Gastroesophageal sphincter (tissue), 4 donors: ENCODE measurements around the gene ZCCHC7. TPM values are rescaled to one million over a fixed set of nuclear protein-coding genes. Genes with fewer than 3 reads are reported as not detected.
A peak's percentile ranks its signal among the peaks of the same experiment; 100 is the strongest.
"Not testable (repeated sequence)": the region's sequence is repeated elsewhere in the genome, so short reads cannot be mapped to it uniquely, and the experiment has no call there.

Experiments used
- ATAC-seq: fragments of 150-250 bp; one replicate; pipeline ENCODE4 v1.9.1; 2016; ENCODE audit warnings: mild to moderate bottlenecking, moderate library complexity
- H3K27ac ChIP-seq, 4 donors: fragments of 200-600 bp; sonication (generic) in 3 of 4; 1 replicate in 3 of 4; 2 replicates in 1 of 4; pipeline ENCODE4 v1.5.1; 2016 to 2019
- H3K27me3 ChIP-seq: fragments of 200-600 bp; sonication (generic); one replicate; pipeline ENCODE4 v1.5.1; 2019
- H3K36me3 ChIP-seq, 2 donors: fragments of 200-600 bp; sonication (generic); one replicate each; pipeline ENCODE4 v1.5.1; 2019; ENCODE audit warnings: control low read depth in 1 of 2
- H3K4me1 ChIP-seq, 3 donors: fragments of 200-600 bp; sonication (generic); 1 replicate in 2 of 3; 2 replicates in 1 of 3; pipeline ENCODE4 v1.5.1; 2016 to 2019; ENCODE audit warnings: control low read depth in 2 of 3
- H3K4me3 ChIP-seq, 2 donors: fragments of 200-600 bp; sonication (generic); one replicate each; pipeline ENCODE4 v1.5.1; 2019; ENCODE audit warnings: mild to moderate bottlenecking in 1 of 2, moderate library complexity in 1 of 2
- H3K9me3 ChIP-seq, 3 donors: fragments of 200-600 bp; sonication (generic); one replicate each; pipeline ENCODE4 v1.5.1; 2017 to 2019; ENCODE audit warnings: control low read depth in 2 of 3
- CTCF ChIP-seq, 4 experiments: fragments of 200-600 bp in 2 of 4; fragments of 450-650 bp in 2 of 4; sonication (generic) in 1 of 4; IDR thresholded peaks; one replicate each; pipeline ENCODE4 v1.5.1; 2017 to 2019; ENCODE audit warnings: antibody characterized with exemption in 4 of 4, mild to moderate bottlenecking in 2 of 4, moderate library complexity in 2 of 4
- EP300 ChIP-seq: sonication (generic); formaldehyde crosslinking; IDR thresholded peaks from one replicate; pipeline ENCODE4 v1.6.1; 2017; ENCODE audit warnings: antibody characterized with exemption, mild to moderate bottlenecking
- POLR2A ChIP-seq, 2 donors: fragments of 450-650 bp; IDR thresholded peaks; one replicate each; pipeline ENCODE4 v1.6.1; 2017; ENCODE audit warnings: antibody characterized with exemption in 2 of 2, mild to moderate bottlenecking in 2 of 2, moderate library complexity in 1 of 2
- POLR2AphosphoS5 ChIP-seq: sonication (generic); formaldehyde crosslinking; IDR thresholded peaks from one replicate; pipeline ENCODE4 v1.6.1; 2017; ENCODE audit warnings: antibody characterized with exemption
- WGBS, 2 donors: methylation state at CpG; one replicate each; pipeline ENCODE4 v1.1.5; 2018; ENCODE audit warnings: low coverage in 1 of 2; 5-methylcytosine and 5-hydroxymethylcytosine counted together
- total RNA-seq, 4 donors: library from RNA; depleted of rRNA; stranded (reverse); fragments of >200 nt; gene quantifications; one replicate each; pipeline ENCODE4 v1.1.0, GENCODE V29; 2016

Gene ZCCHC7
- total RNA-seq, 4 donors from 2014 or later = 12.1 to 23.5 (median 17.6) TPM

- 83 to 90% methylated on average over 2 to 5 of the region's 6 CpGs for WGBS, 2 donors
- Histone ChIP-seq H3K4me3 (no peak overlapping the region), H3K27ac (no peak overlapping the region), H3K27me3 (no peaks in the 10 kb centered on the region), H3K4me1 (peaks cover 0 to 22% (median 7%) of the 10 kb centered on the region in 3 donors), H3K9me3 (no peaks in the 10 kb centered on the region), H3K36me3 (no peaks in the 10 kb centered on the region)
- no peak for TF ChIP-seq POLR2A (IDR thresholded peaks at IDR 0.05)
- TF ChIP-seq CTCF (IDR thresholded peaks at IDR 0.05) = no peak
- TF ChIP-seq EP300 = no peak
- TF ChIP-seq POLR2AphosphoS5 = no peak
- ATAC-seq = no peak
Measured at GRCh38 chr9:37286530-37287175, 166.3 kb downstream of the ZCCHC7 start.

GRCh38 chr9:37287317-37287716 is 166.9 kb downstream of the ZCCHC7 start:
- no peak overlapping the region for H3K4me3 ChIP-seq
- no peaks in the 10 kb centered on the region for H3K9me3 ChIP-seq
- no peaks in the 10 kb centered on the region for H3K36me3 ChIP-seq
- no peak for ATAC-seq
- WGBS, 2 donors = 79 to 83% methylated on average over 4 of the region's 4 CpGs
- no peak overlapping the region for H3K27ac ChIP-seq
- TF ChIP-seq EP300 (no peak), POLR2A (IDR thresholded peaks at IDR 0.05) (no peak), CTCF (IDR thresholded peaks at IDR 0.05) (no peak), POLR2AphosphoS5 (no peak)
- H3K27me3 ChIP-seq = no peaks in the 10 kb centered on the region
- peaks cover 0 to 22% (median 7%) of the 10 kb centered on the region in 3 donors for H3K4me1 ChIP-seq

GRCh38 chr9:37289631-37290030 is 169.3 kb downstream of the ZCCHC7 start:
- Histone ChIP-seq H3K9me3 (no peaks in the 10 kb centered on the region), H3K27ac (no peak overlapping the region), H3K4me3 (no peak overlapping the region), H3K36me3 (no peaks in the 10 kb centered on the region), H3K27me3 (no peaks in the 10 kb centered on the region), H3K4me1 (peaks cover 0 to 22% (median 0%) of the 10 kb centered on the region in 3 donors)
- no peak for TF ChIP-seq POLR2A (IDR thresholded peaks at IDR 0.05)
- TF ChIP-seq POLR2AphosphoS5 = no peak
- TF ChIP-seq EP300 = no peak
- no peak for TF ChIP-seq CTCF (IDR thresholded peaks at IDR 0.05)
- no peak for ATAC-seq
- WGBS, 2 donors = 86 to 100% methylated on average over 2 to 4 of the region's 4 CpGs

- peak overlapping the region in 1 of 4 donors; percentile 8 for H3K27ac ChIP-seq
- H3K9me3 ChIP-seq = no peaks in the 10 kb centered on the region
- H3K36me3 ChIP-seq = no peaks in the 10 kb centered on the region
- H3K4me1 ChIP-seq = peaks cover 0 to 18% (median 0%) of the 10 kb centered on the region in 3 donors
- WGBS, 2 donors = 79 to 84% methylated on average over 4 to 6 of the region's 7 CpGs
- no peaks in the 10 kb centered on the region for H3K27me3 ChIP-seq
- no peak for ATAC-seq
- no peak for TF ChIP-seq CTCF (IDR thresholded peaks at IDR 0.05)
- TF ChIP-seq POLR2AphosphoS5 = no peak
- TF ChIP-seq EP300 = no peak
- no peak for TF ChIP-seq POLR2A (IDR thresholded peaks at IDR 0.05)
- H3K4me3 ChIP-seq = no peak overlapping the region
Measured at GRCh38 chr9:37290366-37290939, 170.1 kb downstream of the ZCCHC7 start.

- peak; percentile 84 for ATAC-seq
- no peak for TF ChIP-seq CTCF (IDR thresholded peaks at IDR 0.05)
- TF ChIP-seq POLR2AphosphoS5 = peak; percentile 59
- no peak for TF ChIP-seq EP300
- TF ChIP-seq POLR2A (IDR thresholded peaks at IDR 0.05) = no peak
- Histone ChIP-seq H3K4me1 (peaks cover 0 to 18% (median 0%) of the 10 kb centered on the region in 3 donors), H3K36me3 (no peaks in the 10 kb centered on the region), H3K4me3 (no peak overlapping the region), H3K27ac (no peak overlapping the region), H3K27me3 (no peaks in the 10 kb centered on the region), H3K9me3 (no peaks in the 10 kb centered on the region)
- WGBS, 2 donors = 59 to 82% methylated on average over 2 of the region's 2 CpGs
Measured at GRCh38 chr9:37290940-37291485, 170.6 kb downstream of the ZCCHC7 start.

- H3K27ac ChIP-seq, H3K36me3 ChIP-seq, ATAC-seq, H3K4me3 ChIP-seq, H3K27me3 ChIP-seq, H3K9me3 ChIP-seq: not testable (repeated sequence)
- peaks cover 0 to 18% (median 0%) of the 10 kb centered on the region in 3 donors for H3K4me1 ChIP-seq
- 93 to 95% methylated on average over 2 to 8 of the region's 10 CpGs for WGBS, 2 donors
Measured at GRCh38 chr9:37291612-37292238, 171.4 kb downstream of the ZCCHC7 start.
